ENCODE results near the gene BCL2A1.
"Not testable (repeated sequence)": the region's sequence is repeated elsewhere in the genome, so short reads cannot be mapped to it uniquely, and the experiment has no call there.

BCL2A1 gene

DNA sequence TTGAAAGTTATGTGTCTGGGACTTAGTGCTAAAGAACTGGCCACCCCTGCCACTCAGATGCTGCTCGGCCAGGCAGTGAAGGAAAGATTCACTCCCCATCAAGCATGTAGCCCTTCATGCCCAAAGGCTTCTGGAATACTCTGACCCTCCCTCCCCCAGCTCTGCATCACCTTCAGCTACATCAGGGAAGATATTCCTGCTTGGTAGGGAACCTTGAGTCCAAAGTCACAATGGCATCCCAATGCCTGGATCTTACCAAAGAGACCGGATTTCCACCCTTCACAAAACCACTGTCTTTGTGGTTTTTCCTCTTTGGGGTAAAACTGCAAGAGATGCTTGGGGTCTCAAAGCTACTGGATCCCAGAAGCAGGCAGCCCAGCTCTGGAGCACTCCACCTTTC is 18.2 kb upstream of the BCL2A1 start:
- DNase-seq (ENCODE audit: low spot score), result no peak

GRCh38 chr15:79988448-79989117 is 17.6 kb upstream of the BCL2A1 start:
- no peak for DNase-seq (ENCODE audit: low spot score)

DNA sequence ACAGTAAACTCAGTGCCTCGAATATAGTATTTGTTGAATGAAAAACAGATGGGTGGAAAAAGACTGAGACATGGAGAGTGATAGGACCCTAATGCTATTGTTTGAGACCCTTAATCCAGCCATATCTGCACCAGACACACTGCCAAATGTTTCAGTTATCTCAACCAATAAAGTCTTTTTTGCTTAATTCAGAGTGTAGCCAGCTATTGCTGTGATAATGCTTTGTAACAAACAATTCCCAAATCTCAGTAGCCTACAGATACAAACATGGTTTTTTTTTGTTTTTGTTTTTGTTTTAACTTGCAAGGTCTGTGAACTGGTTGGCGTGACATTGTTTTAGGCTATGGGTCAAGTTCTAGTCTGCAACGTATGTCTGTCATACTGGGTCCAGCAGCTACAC is 17.0 kb upstream of the BCL2A1 start:
- DNase-seq (ENCODE audit: low spot score), result no peak

DNA sequence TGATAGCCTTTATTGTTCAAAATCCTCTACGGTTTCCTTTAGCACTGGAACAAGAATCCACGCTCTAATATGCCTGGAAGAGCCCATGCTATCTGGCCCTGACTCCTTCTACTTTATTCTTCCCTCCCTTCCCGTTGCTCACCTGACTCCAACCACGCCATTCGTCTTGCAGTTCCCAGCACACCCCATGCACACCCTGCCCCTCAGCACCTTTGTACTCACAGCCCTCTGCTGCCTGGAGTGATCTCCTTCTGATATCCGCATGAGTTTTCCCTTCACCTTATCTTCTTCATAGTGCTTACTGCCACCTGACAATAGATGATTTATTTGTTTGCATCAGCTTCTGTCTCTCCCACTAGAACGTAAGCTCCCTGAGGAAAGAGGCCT is 16.6 kb upstream of the BCL2A1 start:
- DNase-seq (ENCODE audit: low spot score), result no peak

DNA sequence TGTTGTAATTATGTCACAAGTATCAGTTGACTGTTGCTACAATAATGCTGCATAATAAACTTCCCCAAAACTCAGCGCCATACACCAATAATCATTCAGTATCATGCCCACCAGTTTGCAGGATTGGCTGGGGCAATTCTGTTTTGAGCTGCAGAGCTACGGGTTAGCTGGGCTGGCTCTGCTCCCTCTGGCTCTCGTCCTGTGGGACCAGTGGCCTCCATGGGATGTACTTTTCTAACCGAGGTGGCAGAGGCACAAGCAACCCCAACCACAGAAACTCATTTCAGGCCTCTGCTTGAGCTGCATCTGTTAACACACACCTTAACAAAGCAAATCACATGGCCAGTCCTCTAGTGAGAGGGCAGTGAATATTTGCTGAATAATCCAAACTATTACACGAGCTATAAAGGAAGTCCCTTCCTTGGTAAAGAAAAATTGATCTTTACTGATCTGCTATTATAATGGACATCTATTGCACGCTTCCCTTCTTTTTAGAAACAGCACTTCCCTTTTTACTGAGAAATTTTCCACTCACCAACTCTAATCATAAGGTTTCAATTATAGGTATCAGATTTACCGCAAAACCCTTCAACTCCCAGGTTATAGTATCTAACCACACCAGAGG is 10.9 kb upstream of the BCL2A1 start:
- DNase-seq (ENCODE audit: low spot score), result no peak

DNA sequence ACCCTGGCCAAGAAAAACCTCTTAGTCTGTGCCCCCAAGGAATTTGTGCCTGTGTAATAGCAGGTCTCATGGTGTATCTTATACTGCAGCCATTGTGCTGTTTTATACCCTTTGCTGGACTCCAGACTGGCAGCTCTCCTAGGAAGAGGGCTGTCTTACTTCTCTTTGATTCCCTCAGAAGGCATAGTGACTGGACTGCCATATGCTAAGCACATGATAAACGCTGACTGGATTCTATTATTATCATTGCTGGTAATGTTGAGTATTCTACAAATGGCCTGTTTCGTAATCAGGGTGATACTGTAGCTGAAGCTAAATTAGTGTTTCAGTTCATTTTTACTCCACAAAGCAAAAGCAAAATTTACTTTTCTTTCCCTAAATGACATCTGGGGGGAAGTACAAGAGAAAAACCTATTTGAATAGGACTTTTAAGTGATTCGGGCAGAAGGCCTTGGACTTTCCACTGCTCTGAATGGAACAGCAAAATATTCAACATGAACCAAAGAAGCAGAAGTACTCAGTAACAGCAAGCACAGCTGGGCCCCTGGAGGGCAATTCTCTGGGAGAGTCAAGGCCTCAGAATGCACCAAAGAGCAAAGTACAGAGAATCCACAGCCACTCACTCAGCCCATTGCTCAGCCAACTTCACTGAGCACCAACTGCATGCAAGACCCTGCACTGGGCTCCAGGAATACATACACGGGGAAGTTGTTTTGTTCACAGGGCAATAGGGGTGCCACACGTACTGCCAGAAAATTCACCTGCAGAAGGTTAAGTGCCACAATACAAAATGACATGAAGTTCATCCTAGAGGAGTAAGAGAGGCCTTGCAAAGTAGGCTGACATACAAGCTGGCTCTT is 7.9 kb upstream of the BCL2A1 start:
- no peak for DNase-seq (ENCODE audit: low spot score)

- no peak for DNase-seq (ENCODE audit: low spot score)
These were observed 7.3 kb upstream of the BCL2A1 start for GRCh38 chr15:79978260-79978654.

GRCh38 chr15:79977431-79978054 is 6.5 kb upstream of the BCL2A1 start:
- DNase-seq (ENCODE audit: low spot score), result no peak

DNA sequence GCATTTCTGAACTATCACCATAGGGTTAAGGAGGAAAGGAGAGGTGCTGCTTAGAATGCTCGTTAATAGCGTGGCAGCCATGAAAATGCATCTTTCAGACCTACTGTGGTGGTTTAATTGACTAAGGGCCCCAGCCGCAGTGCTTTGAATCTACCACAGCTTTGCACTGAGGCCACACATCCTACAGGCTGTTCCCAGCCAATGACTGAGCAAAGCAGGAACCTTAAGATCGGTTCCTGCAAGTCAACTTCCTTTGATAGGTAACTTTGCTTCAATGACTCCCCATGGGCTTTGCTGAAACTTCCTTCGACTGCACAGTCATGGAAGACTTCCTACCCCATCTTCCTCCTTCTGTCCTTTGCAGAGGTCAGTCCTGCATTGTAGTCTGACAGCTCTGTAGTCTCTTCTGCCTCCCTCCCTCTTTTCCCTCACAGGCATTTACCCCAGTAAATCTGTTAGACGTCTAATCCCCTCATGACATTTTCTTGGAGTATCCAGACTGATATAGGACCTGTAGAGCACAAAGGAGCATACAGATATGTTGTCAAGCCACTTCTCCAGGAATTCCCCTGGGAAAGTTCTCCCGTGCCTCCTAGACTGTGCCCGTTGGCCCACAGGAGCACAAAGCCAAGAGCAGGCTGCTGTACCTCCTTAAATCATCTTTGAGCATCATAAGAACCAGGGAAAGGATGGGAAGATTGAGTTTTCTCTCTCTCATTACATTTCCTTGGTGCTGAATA is 2.6 kb upstream of the BCL2A1 start:
- DNase-seq (ENCODE audit: low spot score), result no peak

DNA sequence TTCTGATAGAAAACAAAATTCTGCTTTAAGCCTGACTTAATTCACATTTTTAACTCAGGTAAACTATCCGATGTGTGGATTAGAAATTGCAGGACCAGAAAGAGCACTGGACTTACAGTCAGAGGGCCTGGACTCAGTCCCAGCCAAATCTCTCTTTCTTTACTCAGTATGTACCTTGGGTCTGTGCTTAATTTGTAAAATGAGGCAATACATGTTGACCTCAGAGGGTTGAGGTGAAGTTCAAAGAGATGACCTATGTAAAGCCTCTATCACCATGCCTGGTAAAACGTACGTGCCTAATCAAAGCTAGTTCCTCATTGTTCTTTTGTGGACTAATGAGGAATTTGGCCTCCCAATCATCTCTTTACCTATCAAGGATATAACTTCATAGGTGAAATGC is 1.9 kb upstream of the BCL2A1 start:
- no peak for DNase-seq (ENCODE audit: low spot score)

GRCh38 chr15:79970181-79970580 is 815 bp downstream of the BCL2A1 start:
- no peak for DNase-seq (ENCODE audit: low spot score)

DNA sequence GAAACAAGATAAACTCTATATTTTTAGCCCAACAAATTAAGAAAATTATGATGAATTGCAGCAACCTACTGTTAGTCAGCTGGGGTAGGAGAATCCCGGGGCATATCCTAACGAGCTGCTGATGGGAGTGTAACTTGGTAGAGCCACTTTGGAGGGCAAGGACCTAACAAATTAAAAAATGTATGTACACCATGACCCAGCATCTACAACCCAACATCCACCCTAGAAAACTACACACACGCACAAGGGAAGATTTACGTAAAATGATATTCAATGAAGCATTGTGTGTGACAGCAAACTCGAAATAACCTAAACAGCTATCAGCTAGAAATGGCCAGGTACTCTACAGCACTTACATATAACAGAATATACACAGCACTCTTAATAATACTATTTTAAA is 1.9 kb downstream of the BCL2A1 start:
- no peak for DNase-seq (ENCODE audit: low spot score)

DNA sequence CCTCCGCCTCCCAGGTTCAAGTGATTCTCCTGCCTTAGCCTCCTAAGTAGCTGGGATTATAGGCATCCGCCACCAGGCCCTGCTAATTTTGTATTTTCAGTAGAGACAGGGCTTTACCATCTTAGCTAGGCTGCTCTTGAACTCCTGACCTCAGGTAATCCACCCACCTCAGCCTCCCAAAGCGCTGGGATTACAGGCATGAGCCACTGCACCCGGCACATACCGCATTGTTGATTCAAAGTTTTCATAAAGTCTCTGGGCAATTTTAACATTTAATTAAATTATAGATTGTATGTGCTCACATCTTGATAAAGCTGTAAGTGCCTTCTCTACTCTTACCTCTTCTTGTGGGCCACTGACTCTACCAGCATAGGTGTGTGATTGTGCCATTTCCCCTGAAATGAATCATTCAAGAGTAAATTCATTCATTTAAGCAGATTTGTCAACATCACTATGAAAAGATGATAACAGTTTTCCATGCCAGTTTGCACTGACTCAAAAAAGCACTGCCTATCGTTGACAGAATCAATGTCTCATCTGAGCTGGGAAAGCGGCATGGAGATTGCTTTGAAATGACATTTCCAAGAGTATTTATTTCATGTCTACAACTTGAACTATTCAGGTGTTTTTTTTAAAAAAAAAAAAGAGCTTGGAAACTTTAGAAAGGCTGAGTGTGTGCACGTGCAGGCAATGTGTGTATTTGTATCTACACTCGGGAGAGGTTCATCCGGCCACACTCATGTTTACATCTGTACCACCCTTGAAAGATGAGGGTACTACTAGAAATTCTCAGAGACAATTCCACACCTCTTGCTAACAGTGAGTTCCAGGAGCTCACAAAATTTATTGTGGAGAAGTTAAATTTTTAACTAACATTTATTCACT is 3.5 kb downstream of the BCL2A1 start:
- DNase-seq (ENCODE audit: low spot score), result no peak

GRCh38 chr15:79966634-79967297 is 4.2 kb downstream of the BCL2A1 start:
- DNase-seq (ENCODE audit: low spot score), result no peak

- no peak for DNase-seq (ENCODE audit: low spot score)
These were observed 5.0 kb downstream of the BCL2A1 start for GRCh38 chr15:79965846-79966630.

GRCh38 chr15:79964232-79964805 is 6.7 kb downstream of the BCL2A1 start:
- no peak for DNase-seq (ENCODE audit: low spot score)

- DNase-seq (ENCODE audit: low spot score), result not testable (repeated sequence)
These were observed 8.1 kb downstream of the BCL2A1 start for GRCh38 chr15:79962921-79963320.

GRCh38 chr15:79962178-79962577 is 8.8 kb downstream of the BCL2A1 start:
- DNase-seq (ENCODE audit: low spot score), result no peak

- DNase-seq (ENCODE audit: low spot score), result no peak
These were observed 10.3 kb downstream of the BCL2A1 start for GRCh38 chr15:79960502-79961212.

Measured in hematopoietic multipotent progenitor cell treated with erythropoietin and hydrocortisone succinate and interleukin-3 and kit ligand, for 15 days (in vitro differentiated cells).